Measurements from ENCODE around the gene NALCN.

The NALCN gene

DNA sequence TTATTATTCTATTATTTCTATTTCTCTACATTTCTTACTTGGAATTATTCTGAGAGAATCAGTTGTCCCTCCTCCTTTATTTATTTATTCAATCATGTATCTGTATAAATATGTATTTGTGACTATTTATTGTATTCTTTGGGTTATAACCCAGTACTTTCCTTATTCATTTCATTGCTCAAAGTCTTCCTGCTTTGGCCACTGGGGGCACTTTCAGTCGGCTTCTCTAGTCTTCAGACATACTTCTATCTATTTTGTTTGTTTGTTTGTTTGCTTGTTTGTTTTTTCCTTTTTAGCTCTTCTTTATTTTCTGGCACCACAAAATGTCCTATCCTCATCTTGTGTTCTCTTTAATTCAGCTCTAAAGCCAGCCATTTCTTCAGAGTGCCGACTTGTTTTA, 260.4 kb downstream of the NALCN start:
- H3K9me3 ChIP-seq (ENCODE audit: control insufficient read depth, low read length): no peaks in the 10 kb centered on the region
- WGBS, 2 experiments (ENCODE audit: insufficient coverage in 2 of 2): 100% methylated on average over 1 of the region's 2 CpGs; no CpG with 5 or more reads in 1 of the 2 experiments
- H3K4me1 ChIP-seq (ENCODE audit: control insufficient read depth, insufficient read depth, low read length, poor library complexity, severe bottlenecking): peaks cover 4% of the 10 kb centered on the region
- H3K36me3 ChIP-seq (ENCODE audit: control insufficient read depth, insufficient read depth, low read length): no peaks in the 10 kb centered on the region
- H3K4me3 ChIP-seq (ENCODE audit: extremely low read depth, insufficient read depth, low read length, poor library complexity, severe bottlenecking): no peak overlapping the region
- H3K27ac ChIP-seq (ENCODE audit: low read depth, low read length, severe bottlenecking): no peak overlapping the region

GRCh38 chr13:101152184-101152583, 264.1 kb downstream of the NALCN start:
- 60% methylated on average over 1 of the region's 3 CpGs; no CpG with 5 or more reads in 1 of the 2 experiments for WGBS, 2 experiments (ENCODE audit: insufficient coverage in 2 of 2)
- no peaks in the 10 kb centered on the region for H3K9me3 ChIP-seq (ENCODE audit: control insufficient read depth, low read length)
- no peak overlapping the region for H3K27ac ChIP-seq (ENCODE audit: low read depth, low read length, severe bottlenecking)
- no peaks in the 10 kb centered on the region for H3K36me3 ChIP-seq (ENCODE audit: control insufficient read depth, insufficient read depth, low read length)
- no peak overlapping the region for H3K4me3 ChIP-seq (ENCODE audit: extremely low read depth, insufficient read depth, low read length, poor library complexity, severe bottlenecking)
- peaks cover 4% of the 10 kb centered on the region for H3K4me1 ChIP-seq (ENCODE audit: control insufficient read depth, insufficient read depth, low read length, poor library complexity, severe bottlenecking)

DNA sequence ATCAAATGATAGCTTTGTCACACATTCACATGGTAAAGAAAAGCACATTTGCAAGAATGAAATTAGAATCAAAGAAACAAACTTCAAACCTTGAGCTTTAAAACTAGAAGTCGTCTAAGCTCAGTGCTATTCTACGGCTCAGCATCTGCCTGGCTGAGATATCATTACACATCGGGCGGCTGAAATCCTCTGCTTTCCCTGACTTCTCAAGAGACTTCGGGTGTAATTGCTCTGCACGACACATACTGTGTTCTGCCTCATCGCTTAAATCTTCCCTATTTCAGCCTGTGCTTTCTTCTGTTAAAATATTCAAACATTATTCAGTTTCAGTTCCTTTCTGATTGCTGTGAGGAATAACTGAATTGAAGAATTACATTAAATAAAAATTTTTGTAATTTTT, 265.3 kb downstream of the NALCN start:
- peak overlapping the region; percentile 16 for H3K27ac ChIP-seq (ENCODE audit: low read depth, low read length, severe bottlenecking)

GRCh38 chr13:101149735-101150384, 266.4 kb downstream of the NALCN start:
- Histone ChIP-seq H3K4me3 (ENCODE audit: extremely low read depth, insufficient read depth, low read length, poor library complexity, severe bottlenecking) (no peak overlapping the region), H3K9me3 (ENCODE audit: control insufficient read depth, low read length) (no peaks in the 10 kb centered on the region), H3K27ac (ENCODE audit: low read depth, low read length, severe bottlenecking) (no peak overlapping the region), H3K4me1 (ENCODE audit: control insufficient read depth, insufficient read depth, low read length, poor library complexity, severe bottlenecking) (peaks cover 7% of the 10 kb centered on the region), H3K36me3 (ENCODE audit: control insufficient read depth, insufficient read depth, low read length) (no peaks in the 10 kb centered on the region)
- 23 to 57% methylated on average over 4 to 6 of the region's 9 CpGs for WGBS, 2 experiments (ENCODE audit: insufficient coverage in 2 of 2)

More for the DNA sequence above, 265.3 kb downstream of the NALCN start:
- no peaks in the 10 kb centered on the region for H3K36me3 ChIP-seq (ENCODE audit: control insufficient read depth, insufficient read depth, low read length)
- peaks cover 7% of the 10 kb centered on the region for H3K4me1 ChIP-seq (ENCODE audit: control insufficient read depth, insufficient read depth, low read length, poor library complexity, severe bottlenecking)
- 29 to 40% methylated on average over 5 to 7 of the region's 7 CpGs for WGBS, 2 experiments (ENCODE audit: insufficient coverage in 2 of 2)
- H3K4me3 ChIP-seq (ENCODE audit: extremely low read depth, insufficient read depth, low read length, poor library complexity, severe bottlenecking): no peak overlapping the region
- no peaks in the 10 kb centered on the region for H3K9me3 ChIP-seq (ENCODE audit: control insufficient read depth, low read length)

- Histone ChIP-seq H3K4me3 (ENCODE audit: extremely low read depth, insufficient read depth, low read length, poor library complexity, severe bottlenecking) (no peak overlapping the region), H3K9me3 (ENCODE audit: control insufficient read depth, low read length) (no peaks in the 10 kb centered on the region), H3K27ac (ENCODE audit: low read depth, low read length, severe bottlenecking) (no peak overlapping the region), H3K4me1 (ENCODE audit: control insufficient read depth, insufficient read depth, low read length, poor library complexity, severe bottlenecking) (peaks cover 5% of the 10 kb centered on the region), H3K36me3 (ENCODE audit: control insufficient read depth, insufficient read depth, low read length) (no peaks in the 10 kb centered on the region)
- 83% methylated on average over 2 of the region's 7 CpGs; no CpG with 5 or more reads in 1 of the 2 experiments for WGBS, 2 experiments (ENCODE audit: insufficient coverage in 2 of 2)
Measured at GRCh38 chr13:101146101-101146898, 270.0 kb downstream of the NALCN start.

DNA sequence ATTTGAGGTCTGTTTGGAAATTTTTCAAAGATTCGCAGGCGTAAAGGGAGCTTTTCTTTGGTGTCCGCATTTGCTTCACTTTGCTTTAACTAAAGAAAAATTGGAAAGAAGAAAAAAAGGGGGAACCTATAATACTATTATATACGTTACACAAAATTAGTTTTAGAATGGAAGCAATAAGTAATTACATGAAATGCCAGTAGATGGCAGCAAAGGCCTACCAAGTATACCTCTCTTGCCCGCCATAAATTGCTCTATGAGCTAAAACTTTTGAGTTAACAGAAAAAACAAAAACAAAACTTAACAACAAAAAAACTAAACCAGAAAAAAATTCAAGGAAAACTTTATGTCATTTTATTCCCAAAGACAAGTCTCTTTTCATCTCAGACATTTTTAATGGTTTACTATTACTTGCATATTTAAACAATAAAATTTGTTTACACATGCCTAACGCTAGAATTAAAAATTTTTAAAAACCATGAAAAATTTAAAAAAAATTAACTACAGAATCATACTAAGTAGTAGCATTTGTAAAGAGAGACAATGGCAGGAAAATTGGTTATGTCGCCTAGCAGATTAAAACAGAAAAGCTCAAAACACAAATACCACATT, 271.4 kb downstream of the NALCN start:
- 0% methylated on average over 2 of the region's 7 CpGs; no CpG with 5 or more reads in 1 of the 2 experiments for WGBS, 2 experiments (ENCODE audit: insufficient coverage in 2 of 2)
- no peak overlapping the region for H3K27ac ChIP-seq (ENCODE audit: low read depth, low read length, severe bottlenecking)
- H3K4me1 ChIP-seq (ENCODE audit: control insufficient read depth, insufficient read depth, low read length, poor library complexity, severe bottlenecking): peaks cover 3% of the 10 kb centered on the region
- H3K9me3 ChIP-seq (ENCODE audit: control insufficient read depth, low read length): no peaks in the 10 kb centered on the region
- H3K4me3 ChIP-seq (ENCODE audit: extremely low read depth, insufficient read depth, low read length, poor library complexity, severe bottlenecking): no peak overlapping the region
- no peaks in the 10 kb centered on the region for H3K36me3 ChIP-seq (ENCODE audit: control insufficient read depth, insufficient read depth, low read length)

GRCh38 chr13:101140936-101141335, 275.4 kb downstream of the NALCN start:
- Histone ChIP-seq H3K4me3 (ENCODE audit: extremely low read depth, insufficient read depth, low read length, poor library complexity, severe bottlenecking) (no peak overlapping the region), H3K27ac (ENCODE audit: low read depth, low read length, severe bottlenecking) (no peak overlapping the region), H3K36me3 (ENCODE audit: control insufficient read depth, insufficient read depth, low read length) (no peaks in the 10 kb centered on the region), H3K4me1 (ENCODE audit: control insufficient read depth, insufficient read depth, low read length, poor library complexity, severe bottlenecking) (no peaks in the 10 kb centered on the region), H3K9me3 (ENCODE audit: control insufficient read depth, low read length) (no peaks in the 10 kb centered on the region)
- WGBS, 2 experiments (ENCODE audit: insufficient coverage in 2 of 2): 93 to 100% methylated on average over 2 of the region's 2 CpGs

GRCh38 chr13:101140087-101140770, 276.1 kb downstream of the NALCN start:
- 85 to 100% methylated on average over 2 of the region's 9 CpGs for WGBS, 2 experiments (ENCODE audit: insufficient coverage in 2 of 2)
- Histone ChIP-seq H3K9me3 (ENCODE audit: control insufficient read depth, low read length) (no peaks in the 10 kb centered on the region), H3K4me3 (ENCODE audit: extremely low read depth, insufficient read depth, low read length, poor library complexity, severe bottlenecking) (no peak overlapping the region), H3K27ac (ENCODE audit: low read depth, low read length, severe bottlenecking) (no peak overlapping the region), H3K36me3 (ENCODE audit: control insufficient read depth, insufficient read depth, low read length) (no peaks in the 10 kb centered on the region), H3K4me1 (ENCODE audit: control insufficient read depth, insufficient read depth, low read length, poor library complexity, severe bottlenecking) (no peaks in the 10 kb centered on the region)

GRCh38 chr13:101139081-101139480, 277.2 kb downstream of the NALCN start:
- no peak overlapping the region for H3K27ac ChIP-seq (ENCODE audit: low read depth, low read length, severe bottlenecking)
- H3K4me1 ChIP-seq (ENCODE audit: control insufficient read depth, insufficient read depth, low read length, poor library complexity, severe bottlenecking): no peaks in the 10 kb centered on the region
- H3K36me3 ChIP-seq (ENCODE audit: control insufficient read depth, insufficient read depth, low read length): no peaks in the 10 kb centered on the region
- H3K9me3 ChIP-seq (ENCODE audit: control insufficient read depth, low read length): no peaks in the 10 kb centered on the region
- H3K4me3 ChIP-seq (ENCODE audit: extremely low read depth, insufficient read depth, low read length, poor library complexity, severe bottlenecking): no peak overlapping the region

- 90% methylated on average over 1 of the region's 5 CpGs; no CpG with 5 or more reads in 1 of the 2 experiments for WGBS, 2 experiments (ENCODE audit: insufficient coverage in 2 of 2)
Measured at GRCh38 chr13:101127741-101128353, 288.5 kb downstream of the NALCN start.

More at GRCh38 chr13:101127741-101128353, 288.5 kb downstream of the NALCN start:
- Histone ChIP-seq H3K9me3 (ENCODE audit: control insufficient read depth, low read length) (no peaks in the 10 kb centered on the region), H3K36me3 (ENCODE audit: control insufficient read depth, insufficient read depth, low read length) (no peaks in the 10 kb centered on the region), H3K4me1 (ENCODE audit: control insufficient read depth, insufficient read depth, low read length, poor library complexity, severe bottlenecking) (no peaks in the 10 kb centered on the region), H3K4me3 (ENCODE audit: extremely low read depth, insufficient read depth, low read length, poor library complexity, severe bottlenecking) (no peak overlapping the region), H3K27ac (ENCODE audit: low read depth, low read length, severe bottlenecking) (no peak overlapping the region)
